ENCODE results near the gene MPP2.

DNA sequence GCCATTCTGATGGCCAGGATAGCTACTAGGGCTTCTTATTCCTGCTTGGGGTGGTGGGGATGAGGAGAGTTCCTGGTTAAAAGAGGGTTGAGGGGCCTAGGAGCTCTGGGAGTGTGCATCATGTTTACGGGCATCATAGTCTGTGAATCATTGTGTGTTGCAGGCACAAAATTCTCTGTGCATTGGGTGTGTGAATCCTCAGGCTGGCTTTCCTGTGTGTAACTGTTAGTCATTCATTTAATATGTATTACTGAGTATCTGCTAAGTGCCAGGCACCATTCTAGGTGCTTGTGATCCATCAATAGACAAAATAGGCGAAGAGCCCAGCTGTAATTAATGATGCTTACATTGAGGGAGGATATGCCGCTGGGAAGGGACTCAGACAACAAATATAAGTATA lies 29.1 kb upstream of the MPP2 start:
- no peak for TF ChIP-seq POLR2A (IDR thresholded peaks at IDR 0.05)
- TF ChIP-seq, protein P1, sequence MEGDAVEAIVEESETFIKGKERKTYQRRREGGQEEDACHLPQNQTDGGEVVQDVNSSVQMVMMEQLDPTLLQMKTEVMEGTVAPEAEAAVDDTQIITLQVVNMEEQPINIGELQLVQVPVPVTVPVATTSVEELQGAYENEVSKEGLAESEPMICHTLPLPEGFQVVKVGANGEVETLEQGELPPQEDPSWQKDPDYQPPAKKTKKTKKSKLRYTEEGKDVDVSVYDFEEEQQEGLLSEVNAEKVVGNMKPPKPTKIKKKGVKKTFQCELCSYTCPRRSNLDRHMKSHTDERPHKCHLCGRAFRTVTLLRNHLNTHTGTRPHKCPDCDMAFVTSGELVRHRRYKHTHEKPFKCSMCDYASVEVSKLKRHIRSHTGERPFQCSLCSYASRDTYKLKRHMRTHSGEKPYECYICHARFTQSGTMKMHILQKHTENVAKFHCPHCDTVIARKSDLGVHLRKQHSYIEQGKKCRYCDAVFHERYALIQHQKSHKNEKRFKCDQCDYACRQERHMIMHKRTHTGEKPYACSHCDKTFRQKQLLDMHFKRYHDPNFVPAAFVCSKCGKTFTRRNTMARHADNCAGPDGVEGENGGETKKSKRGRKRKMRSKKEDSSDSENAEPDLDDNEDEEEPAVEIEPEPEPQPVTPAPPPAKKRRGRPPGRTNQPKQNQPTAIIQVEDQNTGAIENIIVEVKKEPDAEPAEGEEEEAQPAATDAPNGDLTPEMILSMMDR (IDR thresholded peaks at IDR 0.05), result no peak
